Fibroblast of skin of right biceps (primary cell): ENCODE measurements around the gene SYNE3.

ENCODE experiments used
- DNase-seq: peaks from one replicate; pipeline ENCODE4 v3.0.0-alpha.2; 2013

Gene SYNE3

GRCh38 chr14:95487669-95488084 lies 28.8 kb downstream of the SYNE3 start:
- no peak for DNase-seq

- no peak for DNase-seq
These were observed 29.4 kb downstream of the SYNE3 start for GRCh38 chr14:95486875-95487668.

GRCh38 chr14:95485222-95485819 lies 31.1 kb downstream of the SYNE3 start:
- DNase-seq: no peak

- no peak for DNase-seq
These were observed 32.2 kb downstream of the SYNE3 start for GRCh38 chr14:95484296-95484695.

- peak; percentile 94 for DNase-seq
These were observed 32.9 kb downstream of the SYNE3 start for GRCh38 chr14:95483309-95484165.

GRCh38 chr14:95482627-95483308 lies 33.7 kb downstream of the SYNE3 start:
- no peak for DNase-seq

- DNase-seq: no peak
These were observed 34.9 kb downstream of the SYNE3 start for GRCh38 chr14:95481391-95482022.

- DNase-seq: no peak
These were observed 35.6 kb downstream of the SYNE3 start for GRCh38 chr14:95480887-95481226.

- no peak for DNase-seq
These were observed 36.2 kb downstream of the SYNE3 start for GRCh38 chr14:95480109-95480886.

- no peak for DNase-seq
These were observed 37.0 kb downstream of the SYNE3 start for GRCh38 chr14:95479494-95479893.

GRCh38 chr14:95478818-95479217 lies 37.6 kb downstream of the SYNE3 start:
- no peak for DNase-seq

GRCh38 chr14:95478309-95478708 lies 38.1 kb downstream of the SYNE3 start:
- no peak for DNase-seq

- DNase-seq: no peak
These were observed 38.8 kb downstream of the SYNE3 start for GRCh38 chr14:95477411-95478269.

- no peak for DNase-seq
These were observed 39.7 kb downstream of the SYNE3 start for GRCh38 chr14:95476747-95477146.

- no peak for DNase-seq
These were observed 40.8 kb downstream of the SYNE3 start for GRCh38 chr14:95475540-95476240.

- DNase-seq: no peak
These were observed 41.5 kb downstream of the SYNE3 start for GRCh38 chr14:95474941-95475340.

GRCh38 chr14:95474486-95474885 lies 42.0 kb downstream of the SYNE3 start:
- DNase-seq: no peak

GRCh38 chr14:95472819-95473251 lies 43.6 kb downstream of the SYNE3 start:
- DNase-seq: no peak

GRCh38 chr14:95471476-95471875 lies 45.0 kb downstream of the SYNE3 start:
- DNase-seq: no peak

- DNase-seq: no peak
These were observed 45.4 kb downstream of the SYNE3 start for GRCh38 chr14:95471016-95471415.
